PC-9 (cell line): ENCODE results near the gene AOC3. TPM values are rescaled to one million over a fixed set of nuclear protein-coding genes. Genes with fewer than 3 reads are reported as not detected.

ENCODE experiments used
- BruUV-seq: library from RNA; stranded (reverse); fragments of 400-500 nt; replicated peaks from 2 replicates; lab custom pipeline; 2021; lab: Mats Ljungman, UMichigan
- CTCF ChIA-PET: fragments of 300-600 bp; sonication (Branson Sonifier 250); formaldehyde crosslinking; loops from one replicate; lab custom pipeline; 2022; ENCODE audit warnings: antibody characterized with exemption; lab: Charles Lee
- POLR2A ChIA-PET: fragments of 300-600 bp; sonication (Branson Sonifier 250); formaldehyde crosslinking; loops from one replicate; lab custom pipeline; 2022; ENCODE audit warnings: antibody characterized with exemption; ENCODE audit not compliant: unreplicated experiment; lab: Charles Lee
- DNase-seq, 2 experiments: peaks; one replicate each; pipeline versions ENCODE4 v3.0.0 to v3.0.0-alpha.2; 2015 to 2022; ENCODE audit warnings: mixed read lengths in 1 of 2
- H2AFZ ChIP-seq: fragments of 200-600 bp; sonication (generic); 2 replicates; pipeline ENCODE4 v1.8.1; 2017; ENCODE audit warnings: antibody characterized with exemption
- H3F3A ChIP-seq: fragments of 200-600 bp; sonication (generic); 2 replicates; pipeline ENCODE4 v1.8.1; 2017; ENCODE audit warnings: antibody characterized with exemption, mild to moderate bottlenecking, low read depth; ENCODE audit not compliant: insufficient read depth
- H3K27ac ChIP-seq: fragments of 200-600 bp; sonication (generic); 2 replicates; pipeline ENCODE4 v1.6.1; 2016; ENCODE audit warnings: mixed run types
- H3K27me3 ChIP-seq: fragments of 200-600 bp; sonication (generic); 2 replicates; pipeline ENCODE4 v1.6.1; 2016; ENCODE audit warnings: low read depth, mixed run types; ENCODE audit not compliant: insufficient read depth
- H3K36me3 ChIP-seq: fragments of 200-600 bp; sonication (generic); 2 replicates; pipeline ENCODE4 v1.6.1; 2016; ENCODE audit warnings: low read depth, mixed run types
- H3K4me1 ChIP-seq: fragments of 200-600 bp; sonication (generic); replicated peaks from 2 replicates; pipeline ENCODE4 v1.6.1; 2016; ENCODE audit warnings: mixed run types; ENCODE audit not compliant: insufficient read depth
- H3K4me2 ChIP-seq: fragments of 200-600 bp; sonication (generic); 2 replicates; pipeline ENCODE4 v1.6.1; 2017; ENCODE audit warnings: mixed run types
- H3K4me3 ChIP-seq: fragments of 200-600 bp; sonication (generic); 2 replicates; pipeline ENCODE4 v1.6.1; 2016; ENCODE audit warnings: mixed run types
- H3K79me2 ChIP-seq: fragments of 200-600 bp; sonication (generic); 2 replicates; pipeline ENCODE4 v1.6.1; 2017; ENCODE audit warnings: low read depth, mixed run types
- H3K9me2 ChIP-seq: fragments of 200-600 bp; sonication (generic); 2 replicates; pipeline ENCODE4 v1.8.1; 2017; ENCODE audit warnings: mild to moderate bottlenecking; ENCODE audit not compliant: insufficient read depth
- H3K9me3 ChIP-seq: fragments of 200-600 bp; sonication (generic); 2 replicates; pipeline ENCODE4 v1.8.1; 2016; ENCODE audit warnings: low read depth; ENCODE audit not compliant: insufficient read depth
- H4K20me1 ChIP-seq: fragments of 200-600 bp; sonication (generic); 2 replicates; pipeline ENCODE4 v1.8.1; 2017; ENCODE audit not compliant: insufficient read depth
- EZH2 ChIP-seq: fragments of 200-600 bp; sonication (generic); IDR thresholded peaks from 2 replicates; pipeline ENCODE4 v1.8.0; 2017; ENCODE audit warnings: antibody characterized with exemption, low read depth
- intact Hi-C: fragments of 100-400 bp; cut with micrococcal nuclease; formaldehyde crosslinking; loops from one replicate; pipeline ENCODE4 v1.10.0; 2022; ENCODE audit not compliant: unreplicated experiment
- total RNA-seq: library from RNA; stranded (reverse); gene quantifications from 2 replicates; pipeline ENCODE4 v1.2.3, GENCODE V29; 2021
- TF ChIP-seq, protein P1 (sequence below): fragments of 200-600 bp; sonication (generic); conservative IDR thresholded peaks from 2 replicates; pipeline ENCODE4 v1.6.1; 2017; ENCODE audit warnings: mixed run types, antibody characterized with exemption, mild to moderate bottlenecking, moderate library complexity

The AOC3 gene
- total RNA-seq, 1 experiment from 2014 or later, result 0.98 TPM

GRCh38 chr17:42817866-42818265 lies 33.1 kb upstream of the AOC3 start:
- BruUV-seq, result no TSS peak

GRCh38 chr17:42818379-42818778 lies 32.6 kb upstream of the AOC3 start:
- H3F3A ChIP-seq, result peaks cover 10% of the 10 kb centered on the region
- BruUV-seq, result no TSS peak
- H4K20me1 ChIP-seq, result no peaks in the 10 kb centered on the region
- ChIA-PET POLR2A (interaction anchor here (0.6 kb wide), 1 partner anchor 22 kb away, joined by 4 read pairs; no protein-coding TSS in a partner anchor), CTCF (no interaction called here)
- no peaks in the 10 kb centered on the region for H3K9me3 ChIP-seq
- H3K4me2 ChIP-seq, result no peak overlapping the region
- H2AFZ ChIP-seq, result no peak overlapping the region
- H3K4me3 ChIP-seq, result no peak overlapping the region
- H3K27me3 ChIP-seq, result no peaks in the 10 kb centered on the region
- peaks cover 10% of the 10 kb centered on the region for H3K79me2 ChIP-seq
- H3K27ac ChIP-seq, result no peak overlapping the region
- peaks cover 35% of the 10 kb centered on the region for H3K36me3 ChIP-seq
- no peak for DNase-seq
- peaks cover 7% of the 10 kb centered on the region for H3K4me1 ChIP-seq
- intact Hi-C loops, result no loop called here
- no peak for TF ChIP-seq EZH2
- TF ChIP-seq, protein P1, sequence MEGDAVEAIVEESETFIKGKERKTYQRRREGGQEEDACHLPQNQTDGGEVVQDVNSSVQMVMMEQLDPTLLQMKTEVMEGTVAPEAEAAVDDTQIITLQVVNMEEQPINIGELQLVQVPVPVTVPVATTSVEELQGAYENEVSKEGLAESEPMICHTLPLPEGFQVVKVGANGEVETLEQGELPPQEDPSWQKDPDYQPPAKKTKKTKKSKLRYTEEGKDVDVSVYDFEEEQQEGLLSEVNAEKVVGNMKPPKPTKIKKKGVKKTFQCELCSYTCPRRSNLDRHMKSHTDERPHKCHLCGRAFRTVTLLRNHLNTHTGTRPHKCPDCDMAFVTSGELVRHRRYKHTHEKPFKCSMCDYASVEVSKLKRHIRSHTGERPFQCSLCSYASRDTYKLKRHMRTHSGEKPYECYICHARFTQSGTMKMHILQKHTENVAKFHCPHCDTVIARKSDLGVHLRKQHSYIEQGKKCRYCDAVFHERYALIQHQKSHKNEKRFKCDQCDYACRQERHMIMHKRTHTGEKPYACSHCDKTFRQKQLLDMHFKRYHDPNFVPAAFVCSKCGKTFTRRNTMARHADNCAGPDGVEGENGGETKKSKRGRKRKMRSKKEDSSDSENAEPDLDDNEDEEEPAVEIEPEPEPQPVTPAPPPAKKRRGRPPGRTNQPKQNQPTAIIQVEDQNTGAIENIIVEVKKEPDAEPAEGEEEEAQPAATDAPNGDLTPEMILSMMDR, result no peak
- no peaks in the 10 kb centered on the region for H3K9me2 ChIP-seq

More at GRCh38 chr17:42817866-42818265, 33.1 kb upstream of the AOC3 start:
- H3K36me3 ChIP-seq, result peaks cover 35% of the 10 kb centered on the region
- CTCF ChIA-PET, result no interaction called here
- no peaks in the 10 kb centered on the region for H3K27me3 ChIP-seq
- TF ChIP-seq, protein P1, result no peak
- TF ChIP-seq EZH2, result no peak
- H3K9me2 ChIP-seq, result no peaks in the 10 kb centered on the region
- intact Hi-C loops, result no loop called here
- no peaks in the 10 kb centered on the region for H3K9me3 ChIP-seq
- POLR2A ChIA-PET, result interaction anchor here (0.6 kb wide), 1 partner anchor 22 kb away, joined by 4 read pairs; no protein-coding TSS in a partner anchor
- H4K20me1 ChIP-seq, result no peaks in the 10 kb centered on the region
- H3K4me2 ChIP-seq, result no peak overlapping the region
- H2AFZ ChIP-seq, result no peak overlapping the region
- H3K4me3 ChIP-seq, result no peak overlapping the region
- DNase-seq, result no peak
- H3K79me2 ChIP-seq, result peaks cover 4% of the 10 kb centered on the region
- no peak overlapping the region for H3K27ac ChIP-seq
- H3F3A ChIP-seq, result peaks cover 10% of the 10 kb centered on the region
- H3K4me1 ChIP-seq, result peaks cover 2% of the 10 kb centered on the region

GRCh38 chr17:42819939-42820535 lies 31.0 kb upstream of the AOC3 start:
- no peak overlapping the region for H3K27ac ChIP-seq
- H2AFZ ChIP-seq, result no peak overlapping the region
- no peak for TF ChIP-seq EZH2
- TF ChIP-seq, protein P1, result peak; percentile 83
- peak; percentile 40 to 58 for DNase-seq
- no peak overlapping the region for H3K4me2 ChIP-seq
- ChIA-PET POLR2A (interaction anchor here (0.5 to 0.6 kb wide), 2 partner anchors 17 to 541 kb away, joined by 4 to 9 read pairs; no protein-coding TSS in a partner anchor), CTCF (interaction anchor here (0.5 kb wide), 1 partner anchor 926 kb away, joined by 3 read pairs; no protein-coding TSS in a partner anchor)
- H4K20me1 ChIP-seq, result no peaks in the 10 kb centered on the region
- H3K9me3 ChIP-seq, result no peaks in the 10 kb centered on the region
- H3F3A ChIP-seq, result peaks cover 10% of the 10 kb centered on the region
- peaks cover 31% of the 10 kb centered on the region for H3K36me3 ChIP-seq
- H3K27me3 ChIP-seq, result no peaks in the 10 kb centered on the region
- no peak overlapping the region for H3K4me3 ChIP-seq
- BruUV-seq, result no TSS peak
- H3K9me2 ChIP-seq, result no peaks in the 10 kb centered on the region
- intact Hi-C loops, result loop anchor here (5.0 kb wide), 2 partner anchors 98 to 243 kb away; partner anchors contain the start of gene PSMC3IP
- H3K79me2 ChIP-seq, result peaks cover 16% of the 10 kb centered on the region
- peaks cover 10% of the 10 kb centered on the region for H3K4me1 ChIP-seq
